Raji (cell line): ENCODE results near the gene RFC5.

ENCODE experiments used
- POLR2A ChIP-seq: IDR thresholded peaks from 2 replicates; pipeline ENCODE4 v1.6.1; 2011; ENCODE audit warnings: low read depth, low read length, control low read depth; ENCODE audit not compliant: insufficient read depth

The RFC5 gene

DNA sequence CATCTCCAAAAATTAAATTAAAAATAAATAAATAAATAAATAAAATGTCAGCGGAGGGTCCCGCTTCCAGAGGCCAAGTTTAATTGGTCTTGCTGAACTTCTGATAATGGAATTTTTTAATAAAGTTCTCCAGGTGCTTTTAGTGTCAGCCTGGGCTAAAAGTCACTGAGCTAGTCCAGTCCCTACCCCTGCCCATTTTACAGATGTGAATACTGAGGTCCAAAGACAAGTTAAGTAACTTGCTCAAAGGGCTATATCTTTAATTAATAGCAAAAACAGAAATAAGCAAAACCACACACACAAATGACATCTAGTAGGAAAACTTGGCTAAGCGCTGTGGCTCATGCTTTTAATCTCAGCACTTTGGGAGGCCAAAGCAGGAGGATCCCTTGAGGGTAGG, 5.6 kb upstream of the RFC5 start:
- TF ChIP-seq POLR2A: no peak

DNA sequence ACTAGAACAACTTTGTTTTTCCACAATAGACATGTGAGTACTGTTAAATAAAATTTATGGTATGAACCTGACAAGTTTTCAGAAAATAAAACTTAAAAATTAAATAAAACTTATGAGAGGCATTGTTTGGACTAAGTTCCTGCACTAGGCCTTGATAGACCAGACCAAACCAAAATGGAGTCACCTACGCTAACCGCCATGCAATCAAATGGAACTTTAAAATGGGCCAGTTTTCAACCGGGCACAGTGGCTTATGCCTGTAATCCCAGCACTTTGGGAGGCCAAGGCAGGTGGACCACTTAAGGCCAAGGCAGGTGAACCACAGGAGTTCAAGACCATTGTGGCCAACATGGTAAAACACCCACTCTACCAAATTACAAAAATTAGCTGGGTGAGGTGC, 5.1 kb upstream of the RFC5 start:
- no peak for TF ChIP-seq POLR2A

DNA sequence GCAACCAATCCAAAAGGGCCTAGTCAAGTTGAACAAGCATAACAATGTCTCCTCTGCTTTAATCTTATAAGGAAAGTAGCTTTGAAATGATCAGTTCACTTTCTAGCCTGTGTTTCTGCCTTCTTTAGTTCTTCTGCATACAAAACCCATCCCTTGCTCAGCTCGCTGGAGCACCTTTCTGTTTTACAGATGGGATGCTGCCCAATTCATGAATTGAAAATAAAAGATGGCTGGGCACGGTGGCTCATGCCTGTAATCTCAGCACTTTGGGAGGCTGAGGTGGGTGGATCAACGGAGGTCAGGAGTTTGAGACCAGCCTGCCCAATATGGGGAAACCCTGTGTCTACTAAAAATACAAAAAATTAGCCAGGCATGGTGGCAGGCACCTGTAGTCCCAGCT, 4.5 kb upstream of the RFC5 start:
- no peak for TF ChIP-seq POLR2A

GRCh38 chr12:118013283-118013682, 3.2 kb upstream of the RFC5 start:
- TF ChIP-seq POLR2A: no peak

- TF ChIP-seq POLR2A: no peak
These were observed 1.2 kb upstream of the RFC5 start for GRCh38 chr12:118015306-118015705.

GRCh38 chr12:118015944-118016343, 559 bp upstream of the RFC5 start:
- no peak for TF ChIP-seq POLR2A

DNA sequence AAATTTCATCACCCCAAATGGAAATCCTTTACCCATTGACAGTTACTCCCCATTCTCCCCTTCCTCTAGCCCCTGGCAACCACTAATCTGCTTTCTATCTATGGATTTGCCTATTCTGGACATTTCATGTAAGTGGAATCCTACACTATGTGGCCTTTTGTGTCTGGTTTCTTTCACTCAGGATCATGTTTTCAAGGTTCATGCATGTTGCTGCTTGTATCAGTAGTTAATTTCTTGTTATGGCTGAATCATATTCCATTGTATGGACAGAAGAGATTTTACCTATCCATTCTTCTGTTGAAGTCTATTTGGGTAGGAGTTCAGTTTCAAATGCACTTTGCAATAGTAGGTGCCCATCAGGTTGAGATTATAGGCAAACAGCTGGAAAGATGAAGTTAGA, 1.4 kb downstream of the RFC5 start:
- no peak for TF ChIP-seq POLR2A

DNA sequence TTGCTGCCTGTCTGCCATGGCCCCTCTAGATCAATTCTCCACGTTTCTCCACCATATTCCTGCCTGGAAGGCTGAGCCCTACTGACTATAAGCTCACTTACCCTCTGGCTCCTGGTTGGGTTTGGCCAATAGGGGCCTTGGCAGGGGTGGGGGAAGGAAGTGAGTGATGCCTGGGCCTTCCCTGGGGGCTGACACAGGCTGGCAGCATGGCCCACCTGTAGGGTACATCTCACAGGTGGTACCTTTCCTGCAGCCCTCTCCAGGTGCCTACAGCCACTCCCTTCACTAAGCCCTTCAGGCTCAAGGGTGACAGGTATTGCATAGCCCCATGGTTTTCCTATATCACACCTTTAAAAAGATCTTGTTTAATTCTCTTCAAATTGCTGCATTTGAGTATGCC, 3.5 kb downstream of the RFC5 start:
- no peak for TF ChIP-seq POLR2A

GRCh38 chr12:118022728-118023109, 6.2 kb downstream of the RFC5 start:
- TF ChIP-seq POLR2A: no peak

- no peak for TF ChIP-seq POLR2A
These were observed 6.9 kb downstream of the RFC5 start for GRCh38 chr12:118023301-118023860.

DNA sequence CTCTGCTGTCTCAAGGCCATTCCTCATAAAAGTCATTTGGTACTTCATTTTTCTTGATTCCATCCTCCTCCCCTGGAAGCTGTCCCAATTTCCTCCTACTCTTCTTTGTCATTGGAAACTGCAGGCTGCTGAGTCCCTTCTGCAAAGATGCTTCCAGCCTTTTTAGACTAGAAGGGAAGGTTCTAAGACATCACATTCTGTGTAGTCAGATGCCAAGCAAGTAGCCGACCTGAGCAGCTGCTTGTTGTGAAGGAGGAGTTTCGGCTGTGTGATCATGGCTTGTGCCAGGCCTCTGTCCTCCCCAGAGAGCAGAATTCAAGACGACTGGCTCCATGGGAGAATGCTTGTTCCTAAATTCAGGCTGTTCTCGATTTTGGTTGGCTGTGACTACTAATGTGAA, 8.7 kb downstream of the RFC5 start:
- no peak for TF ChIP-seq POLR2A

GRCh38 chr12:118029166-118029565, 12.7 kb downstream of the RFC5 start:
- TF ChIP-seq POLR2A: no peak

- no peak for TF ChIP-seq POLR2A
These were observed 15.7 kb downstream of the RFC5 start for GRCh38 chr12:118032188-118032587.

DNA sequence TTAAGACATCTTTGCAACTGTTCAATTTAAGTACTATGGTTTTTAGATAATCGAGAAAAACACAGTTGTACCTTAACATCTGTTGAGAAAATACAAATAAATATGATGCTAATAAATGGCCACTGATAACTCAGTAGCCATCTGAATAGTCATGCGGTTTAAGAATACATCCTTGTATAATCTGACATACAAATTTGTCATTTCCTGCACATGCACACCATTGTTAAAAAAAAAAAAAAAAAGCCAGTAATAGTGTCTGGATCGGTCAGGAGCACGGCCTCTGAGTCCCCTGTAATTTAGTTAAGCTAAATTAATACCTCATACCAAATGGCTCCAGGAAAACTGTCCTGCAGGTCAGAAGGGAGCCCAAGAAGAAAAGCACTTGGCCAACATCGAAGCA, 16.8 kb downstream of the RFC5 start:
- no peak for TF ChIP-seq POLR2A

GRCh38 chr12:118033902-118034301, 17.4 kb downstream of the RFC5 start:
- TF ChIP-seq POLR2A: no peak

DNA sequence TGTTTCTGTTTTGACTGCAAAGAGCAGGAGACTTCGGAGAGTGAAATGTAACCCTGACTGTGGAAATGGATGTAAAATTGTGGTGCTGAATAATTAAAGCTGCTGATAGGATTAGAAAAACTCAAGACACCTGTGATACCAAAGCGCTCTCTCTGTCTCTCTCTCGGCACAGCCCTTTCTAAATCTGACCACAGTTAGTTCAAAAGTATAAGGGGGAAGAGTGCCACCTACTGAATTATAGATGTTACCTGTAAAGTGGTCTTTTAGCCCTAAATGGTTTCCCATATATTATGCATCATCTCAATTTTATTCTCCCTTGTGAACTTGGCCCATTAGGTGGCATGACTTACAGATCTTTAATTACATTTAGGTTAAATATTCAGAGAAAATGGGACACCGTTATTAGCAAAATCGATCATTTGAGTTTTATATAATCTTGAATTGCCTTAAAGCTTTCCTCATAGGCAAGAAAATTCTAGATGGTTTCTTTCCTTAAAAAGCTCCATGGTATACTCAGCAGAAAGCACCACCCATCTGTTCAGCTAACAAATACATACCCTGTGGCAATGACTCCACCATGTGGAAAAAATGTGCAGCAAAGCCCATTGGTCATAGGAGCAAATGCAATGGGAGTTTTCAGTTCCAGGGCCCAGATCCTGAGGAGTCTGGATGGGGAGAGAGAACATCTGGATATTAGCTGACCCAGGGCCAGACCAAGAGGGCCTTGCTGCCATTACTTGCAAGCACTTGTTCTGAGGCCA, 18.1 kb downstream of the RFC5 start:
- TF ChIP-seq POLR2A: no peak
